GM21423 (cell line): ENCODE data around the gene WWOX.
"Not testable (repeated sequence)": the region's sequence is repeated elsewhere in the genome, so short reads cannot be mapped to it uniquely, and the experiment has no call there.

Experiments
- ATAC-seq: cut with Tn5 transposase; IDR thresholded peaks from one replicate; pipeline ENCODE4 v1.9.1; 2021; ENCODE audit warnings: mild to moderate bottlenecking, moderate library complexity; ENCODE audit not compliant: unreplicated experiment

Gene WWOX

GRCh38 chr16:78594191-78594590 is 494.7 kb downstream of the WWOX start:
- no peak for ATAC-seq

DNA sequence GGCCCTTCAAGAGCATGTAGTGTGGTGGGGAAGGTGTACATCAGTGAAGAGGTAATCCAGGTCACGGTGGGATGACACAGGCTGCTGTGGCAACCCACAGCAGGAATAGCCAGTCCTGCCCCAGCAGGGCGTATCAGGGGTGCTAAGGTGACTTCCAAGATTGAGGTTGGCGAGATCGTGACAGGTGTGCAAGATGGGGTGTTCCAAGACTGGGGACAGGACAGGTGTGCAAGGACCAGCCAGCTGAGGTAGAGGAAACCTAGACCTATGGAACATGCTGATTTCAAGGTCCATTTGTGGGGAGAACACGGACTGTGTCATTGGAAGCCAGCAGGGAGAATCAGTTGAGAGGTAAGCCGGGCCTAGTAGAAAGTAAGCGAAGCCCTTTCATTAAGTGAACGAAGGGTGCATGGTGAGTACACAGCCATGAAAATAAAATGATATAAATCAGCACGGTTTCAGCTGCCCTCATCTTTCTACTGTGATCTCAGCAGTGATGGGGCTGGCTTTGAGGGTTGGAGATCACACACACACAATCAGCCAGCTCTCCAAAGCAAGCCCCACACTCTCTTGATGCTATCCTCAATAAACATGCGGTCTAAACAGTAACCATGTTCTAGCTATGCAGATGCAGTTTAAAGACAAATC is 497.0 kb downstream of the WWOX start:
- no peak for ATAC-seq

- ATAC-seq = no peak
Observed at GRCh38 chr16:78596996-78597422, 497.6 kb downstream of the WWOX start.

GRCh38 chr16:78597809-78598570 is 498.5 kb downstream of the WWOX start:
- ATAC-seq = no peak

DNA sequence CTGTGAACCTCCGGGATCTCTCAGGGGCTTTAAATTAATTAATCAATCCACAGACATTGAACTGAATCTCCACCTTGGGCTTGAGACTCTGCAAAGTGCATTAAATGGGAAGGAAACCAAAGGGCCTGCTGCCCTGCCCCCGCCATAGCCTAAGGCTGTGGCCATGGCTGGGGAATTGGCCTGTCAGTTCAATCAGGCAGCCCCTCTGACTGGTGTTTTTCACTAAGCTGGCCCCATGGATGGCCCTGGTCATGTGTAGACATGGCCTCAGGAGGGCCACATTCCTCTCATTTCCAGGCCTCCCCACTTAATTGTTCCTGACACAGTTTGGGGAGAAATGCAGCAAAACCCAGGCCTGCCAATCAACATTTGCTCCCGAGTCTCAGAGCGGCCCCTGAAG is 499.8 kb downstream of the WWOX start:
- ATAC-seq = no peak

DNA sequence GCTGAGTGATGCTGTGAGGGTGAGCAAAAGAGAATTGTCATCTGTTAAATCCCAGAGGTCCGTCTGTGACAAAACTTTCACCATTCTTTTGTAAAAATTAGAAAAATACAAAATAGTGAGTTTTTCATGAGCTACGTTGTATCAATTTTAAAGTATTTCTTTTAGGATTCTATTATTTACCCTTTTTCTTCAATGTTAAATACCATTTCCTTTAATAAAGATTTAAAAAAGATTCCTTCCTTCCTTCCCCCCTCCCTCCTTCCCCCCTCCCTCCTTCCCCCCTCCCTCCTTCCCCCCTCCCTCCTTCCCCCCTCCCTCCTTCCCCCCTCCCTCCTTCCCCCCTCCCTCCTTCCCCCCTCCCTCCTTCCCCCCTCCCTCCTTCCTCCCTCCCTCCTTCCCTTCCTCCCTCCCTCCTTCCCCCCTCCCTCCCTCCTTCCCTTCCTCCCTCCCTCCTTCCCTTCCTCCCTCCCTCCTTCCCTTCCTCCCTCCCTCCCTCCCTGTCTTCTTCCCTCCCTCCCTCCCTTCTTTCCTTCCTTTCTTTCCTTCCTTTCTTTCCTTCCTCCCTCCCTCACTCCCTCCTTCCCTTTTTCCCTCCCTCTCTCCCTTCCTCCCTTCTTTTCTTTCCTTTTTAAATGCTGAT is 505.1 kb downstream of the WWOX start:
- ATAC-seq = not testable (repeated sequence)

DNA sequence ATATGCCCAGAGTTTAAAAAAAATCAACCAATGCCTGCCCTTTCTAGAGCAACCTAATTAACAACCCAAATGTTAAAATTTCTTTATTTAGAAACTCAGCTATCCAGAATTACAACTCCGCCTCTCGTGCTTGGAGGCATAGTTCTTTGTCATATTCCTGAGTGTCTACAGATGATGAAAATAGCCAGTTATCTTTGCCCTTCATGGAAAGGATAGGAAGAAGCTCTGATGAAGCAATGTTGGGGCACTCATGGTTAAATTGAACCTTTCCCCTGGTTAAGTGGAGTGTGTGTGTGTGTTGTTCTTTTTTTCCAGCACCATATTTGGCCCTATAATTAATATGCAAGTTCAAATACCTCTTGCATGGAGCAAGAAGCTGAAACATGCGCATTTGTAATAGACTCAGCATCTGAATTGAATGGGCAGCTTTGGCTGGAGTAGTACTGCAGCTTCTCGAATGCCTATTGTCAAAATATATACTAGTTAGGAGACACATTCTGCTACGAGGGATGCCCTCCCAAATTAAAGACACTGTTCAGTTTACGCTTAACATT is 506.2 kb downstream of the WWOX start:
- no peak for ATAC-seq

- ATAC-seq = no peak
Observed at GRCh38 chr16:78606545-78606944, 507.1 kb downstream of the WWOX start.

DNA sequence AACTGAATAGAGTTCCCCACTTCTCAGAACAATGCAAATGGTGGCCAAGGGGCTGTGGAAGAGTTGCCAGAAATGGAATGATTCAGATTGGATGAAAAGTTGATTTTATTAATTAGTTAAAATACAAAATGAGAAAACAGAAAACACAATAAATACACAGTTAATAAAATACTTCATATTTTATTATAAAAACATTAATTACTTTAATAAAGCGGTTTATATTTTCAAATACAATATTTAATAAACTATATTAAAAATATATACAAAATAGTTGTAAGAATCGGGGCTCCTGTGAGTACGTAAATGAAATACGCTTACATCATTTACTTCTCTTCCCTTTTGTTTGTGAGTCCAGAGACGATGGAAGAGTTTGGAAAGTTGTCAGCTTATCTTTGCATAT is 507.6 kb downstream of the WWOX start:
- ATAC-seq = no peak

DNA sequence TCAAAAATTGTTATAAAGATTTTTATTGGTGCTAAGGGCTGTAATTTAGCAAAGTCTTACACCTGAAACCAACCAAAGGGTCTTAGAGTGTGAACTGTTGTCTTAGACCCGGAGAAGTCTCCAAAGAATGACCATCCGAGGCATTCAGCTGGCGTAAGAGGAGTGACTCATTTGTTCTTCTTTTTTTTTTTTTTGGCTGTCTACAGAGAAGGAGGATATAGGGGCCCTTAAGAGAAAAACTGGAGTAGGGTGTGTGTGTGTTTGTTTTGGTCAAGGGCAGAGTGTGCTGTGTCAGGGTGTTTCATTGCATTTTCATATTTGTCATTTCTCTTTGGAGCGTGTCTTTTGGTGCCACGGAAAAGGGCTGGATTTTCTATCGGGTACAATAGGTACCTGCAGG is 508.0 kb downstream of the WWOX start:
- ATAC-seq = no peak

DNA sequence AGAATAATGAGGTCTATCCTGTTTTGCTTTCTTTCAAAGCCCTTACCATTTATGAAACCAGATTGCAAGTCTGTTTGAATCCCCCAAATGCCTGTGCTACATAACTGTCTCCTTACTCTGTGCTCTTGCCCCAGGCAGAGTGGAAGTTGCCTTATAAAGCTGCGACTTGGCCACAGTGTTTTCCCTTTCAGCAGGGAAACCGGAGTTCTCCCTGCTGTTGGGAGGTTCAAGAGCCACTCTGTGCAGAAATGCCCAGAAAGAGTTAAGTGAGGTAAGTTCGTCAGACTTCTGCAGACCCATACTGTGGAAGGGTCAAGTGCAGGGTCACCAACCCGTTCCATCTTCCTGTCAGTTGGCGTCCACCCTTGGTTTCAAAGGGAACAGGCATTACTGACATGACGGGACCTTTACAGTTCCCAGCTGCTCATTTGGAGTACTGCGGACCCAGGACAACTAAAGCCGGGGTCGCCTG is 508.9 kb downstream of the WWOX start:
- no peak for ATAC-seq

GRCh38 chr16:78609402-78610274 is 510.2 kb downstream of the WWOX start:
- ATAC-seq = no peak

GRCh38 chr16:78611318-78611717 is 511.9 kb downstream of the WWOX start:
- no peak for ATAC-seq

DNA sequence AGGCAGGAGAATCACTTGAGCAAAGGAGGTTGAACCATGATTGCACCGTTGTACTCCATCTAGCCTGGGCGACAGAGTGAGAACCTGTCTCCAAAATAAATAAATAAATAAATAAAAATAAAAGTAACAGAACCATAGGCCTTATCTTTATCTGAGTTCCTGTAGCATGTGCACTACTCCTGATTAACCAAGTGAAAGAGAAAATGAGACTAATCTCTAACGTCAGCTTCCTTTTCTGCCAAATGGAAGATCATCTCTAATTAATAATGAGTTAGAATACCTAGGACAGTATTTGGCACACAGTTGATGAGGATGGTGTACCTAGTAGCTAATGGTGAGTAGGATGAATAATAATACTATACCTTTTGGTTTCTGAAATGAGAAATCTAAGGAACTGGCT is 520.4 kb downstream of the WWOX start:
- ATAC-seq = no peak

DNA sequence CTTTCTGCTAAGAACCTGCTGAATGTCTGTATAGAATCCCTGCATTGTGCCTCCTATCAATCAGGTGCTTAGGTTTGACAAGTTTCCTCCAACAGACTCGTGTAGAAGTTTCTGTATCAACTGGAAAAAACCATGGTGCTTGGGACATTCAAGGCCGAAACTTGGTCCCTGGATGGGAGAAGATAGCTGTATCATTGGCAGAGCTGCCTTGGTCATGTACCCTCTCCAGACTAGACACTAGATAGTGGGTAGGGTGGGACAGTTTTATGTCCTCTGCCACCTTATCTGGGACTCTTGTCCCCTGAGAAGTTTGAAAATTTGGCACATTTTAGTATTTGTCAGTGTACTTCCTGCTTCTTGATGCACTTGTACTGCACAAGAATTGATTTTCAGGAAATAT is 520.8 kb downstream of the WWOX start:
- no peak for ATAC-seq

- ATAC-seq = no peak
Observed at GRCh38 chr16:78623796-78624195, 524.3 kb downstream of the WWOX start.

DNA sequence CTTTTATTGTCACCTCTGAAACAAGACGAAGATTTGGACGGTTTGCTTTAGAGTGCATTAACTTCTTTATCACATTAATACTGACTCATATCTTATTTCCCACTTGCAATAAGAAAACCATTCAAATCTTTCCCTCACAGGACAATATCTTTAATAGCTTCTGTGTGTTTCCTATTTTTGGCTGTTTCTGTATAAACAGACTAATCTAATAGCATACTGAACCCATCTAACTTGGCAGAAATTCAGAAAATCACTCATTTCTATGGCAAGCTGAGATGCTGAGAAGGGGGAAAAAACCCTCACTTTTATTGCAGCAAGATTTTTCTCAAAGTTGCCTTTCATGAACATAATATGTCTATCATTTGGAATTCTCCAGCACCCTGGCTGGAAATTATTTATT is 524.9 kb downstream of the WWOX start:
- no peak for ATAC-seq

DNA sequence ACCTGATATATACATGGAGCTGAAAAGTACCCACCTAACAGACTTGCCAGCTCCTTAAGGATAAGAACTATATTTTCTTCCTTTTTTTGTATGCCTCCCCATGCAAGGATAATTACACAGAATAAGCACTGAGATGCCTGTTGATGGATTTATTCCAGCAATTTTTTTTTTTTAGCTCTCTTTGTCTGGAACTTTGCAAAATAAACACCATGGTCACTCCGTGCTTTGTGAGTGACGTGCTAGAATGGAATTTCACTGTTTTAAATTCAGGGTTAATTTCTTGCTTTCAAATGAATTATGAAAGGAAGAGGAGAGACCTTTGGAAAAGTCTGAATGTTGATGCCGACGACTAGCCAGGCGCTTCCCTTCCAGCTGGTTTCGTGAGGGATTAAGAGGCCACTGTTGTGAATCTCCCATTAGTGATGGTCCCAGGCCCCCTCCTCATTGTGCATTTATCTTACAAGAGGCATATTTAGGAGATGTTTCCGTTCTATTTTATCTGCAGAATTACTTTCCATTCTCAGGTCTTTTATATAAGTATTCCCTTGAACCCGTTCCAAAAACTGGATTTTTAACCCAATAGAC is 529.1 kb downstream of the WWOX start:
- no peak for ATAC-seq

- no peak for ATAC-seq
Observed at GRCh38 chr16:78629173-78629572, 529.7 kb downstream of the WWOX start.

GRCh38 chr16:78630102-78630501 is 530.6 kb downstream of the WWOX start:
- ATAC-seq = no peak
